Stimulated activated CD4-positive, alpha-beta T cell treated with anti-CD3 and anti-CD28 coated beads, TNF-alpha, amount 100 ng/mL, for 1 hour (primary cell): ENCODE data around the gene CYFIP2.
A peak's percentile ranks its signal among the peaks of the same experiment; 100 is the strongest.
"Not testable (repeated sequence)": the region's sequence is repeated elsewhere in the genome, so short reads cannot be mapped to it uniquely, and the experiment has no call there.

ENCODE experiments used
- DNase-seq, 3 donors: peaks; one replicate each; pipeline ENCODE4 v3.0.0-alpha.2; 2020; ENCODE audit warnings: low read depth in 3 of 3, low spot score in 1 of 3

The CYFIP2 gene

DNA sequence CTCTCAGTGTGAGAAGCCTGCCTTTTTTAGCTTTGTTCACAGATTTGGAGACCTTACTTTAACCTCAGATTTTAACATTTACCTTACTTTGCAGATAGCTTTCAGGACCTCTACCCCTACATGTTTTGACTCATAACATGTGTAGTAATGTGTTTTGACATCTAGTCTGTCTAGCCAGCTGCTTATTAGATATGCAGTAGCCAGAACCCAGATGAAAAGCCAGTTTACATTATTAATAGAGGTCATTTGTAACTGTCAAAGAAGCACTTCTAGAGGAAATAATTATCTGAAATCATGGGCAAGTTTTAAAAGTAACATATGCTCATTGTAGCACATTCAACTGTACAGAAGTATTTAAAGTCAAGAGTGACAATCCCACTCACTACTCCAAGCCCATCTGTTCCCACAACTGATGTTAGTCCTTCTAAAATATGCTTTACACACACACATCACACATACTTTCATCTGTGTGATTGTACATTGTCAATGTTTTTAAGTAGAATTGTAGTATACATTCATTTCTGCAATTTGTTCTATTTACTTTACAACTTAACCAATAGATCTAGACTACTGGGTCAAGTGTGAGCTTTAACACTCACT lies 122.3 kb downstream of the CYFIP2 start:
- no peak for DNase-seq

DNA sequence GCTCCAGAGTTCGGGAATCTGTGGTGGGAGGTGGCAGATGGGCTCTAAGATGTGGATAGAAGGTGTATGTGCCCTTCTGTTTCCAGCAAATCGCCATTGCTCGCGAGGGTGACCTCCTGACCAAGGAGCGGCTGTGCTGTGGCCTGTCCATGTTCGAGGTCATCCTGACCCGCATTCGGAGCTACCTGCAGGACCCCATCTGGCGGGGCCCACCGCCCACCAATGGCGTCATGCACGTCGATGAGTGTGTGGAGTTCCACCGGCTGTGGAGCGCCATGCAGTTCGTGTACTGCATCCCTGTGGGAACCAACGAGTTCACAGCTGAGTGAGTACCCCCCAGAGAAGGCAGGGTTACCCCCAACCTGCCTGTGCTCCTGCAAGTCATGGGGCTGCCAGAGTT lies 123.2 kb downstream of the CYFIP2 start:
- DNase-seq, result no peak

DNA sequence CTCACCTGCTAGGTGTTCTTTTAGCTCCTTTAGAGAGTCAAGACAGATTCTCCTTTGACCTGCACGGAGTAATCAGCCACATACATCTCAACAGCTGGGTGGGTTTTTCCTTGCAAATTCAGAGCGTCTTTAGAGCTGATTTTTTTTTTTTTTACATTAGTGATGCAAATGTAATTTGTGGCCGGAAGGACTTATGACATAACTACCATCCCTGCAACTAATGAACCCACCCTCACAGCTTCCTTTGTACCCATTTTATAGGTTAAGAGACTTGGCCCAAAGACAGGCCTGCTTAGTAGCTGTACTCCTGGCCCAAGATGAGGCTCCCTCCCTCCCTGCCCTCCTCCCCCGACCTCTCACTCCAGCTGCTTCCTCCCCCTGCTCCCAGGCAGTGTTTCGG lies 124.2 kb downstream of the CYFIP2 start:
- no peak for DNase-seq

DNA sequence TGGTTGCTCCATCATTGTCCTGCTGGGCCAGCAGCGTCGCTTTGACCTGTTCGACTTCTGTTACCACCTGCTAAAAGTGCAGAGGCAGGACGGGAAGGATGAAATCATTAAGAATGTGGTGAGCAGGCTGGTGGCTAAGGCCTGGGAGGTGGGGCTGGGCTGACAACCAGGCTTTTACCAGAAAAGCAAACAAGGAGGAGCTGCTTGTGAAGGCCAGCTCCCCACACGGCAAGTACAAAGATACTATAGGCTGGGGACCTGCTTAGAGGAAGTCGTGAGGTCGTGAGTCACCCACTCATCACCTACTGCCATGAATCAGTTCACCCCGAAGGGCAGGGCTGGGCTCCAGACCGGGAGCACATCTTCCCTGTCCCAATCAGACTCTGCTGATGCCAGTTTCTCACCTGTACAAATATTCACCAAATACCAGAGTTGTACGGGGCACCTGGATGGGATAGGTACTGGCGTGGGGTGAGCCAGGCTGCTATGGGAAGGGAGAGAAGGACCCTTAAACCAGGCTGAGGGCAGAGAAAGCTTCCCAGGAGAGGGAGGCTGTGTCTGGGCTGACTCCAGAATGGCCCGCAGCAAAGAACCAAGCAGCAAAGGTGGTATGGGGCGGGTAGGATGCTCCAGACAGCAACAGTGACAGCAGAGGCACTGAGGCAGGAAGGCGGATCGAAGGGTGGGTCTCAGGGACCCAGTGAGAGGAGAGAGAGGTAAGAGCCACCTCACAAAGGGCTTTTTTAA lies 124.8 kb downstream of the CYFIP2 start:
- peak in 2 of 3 donors; percentile 7 to 27 for DNase-seq

DNA sequence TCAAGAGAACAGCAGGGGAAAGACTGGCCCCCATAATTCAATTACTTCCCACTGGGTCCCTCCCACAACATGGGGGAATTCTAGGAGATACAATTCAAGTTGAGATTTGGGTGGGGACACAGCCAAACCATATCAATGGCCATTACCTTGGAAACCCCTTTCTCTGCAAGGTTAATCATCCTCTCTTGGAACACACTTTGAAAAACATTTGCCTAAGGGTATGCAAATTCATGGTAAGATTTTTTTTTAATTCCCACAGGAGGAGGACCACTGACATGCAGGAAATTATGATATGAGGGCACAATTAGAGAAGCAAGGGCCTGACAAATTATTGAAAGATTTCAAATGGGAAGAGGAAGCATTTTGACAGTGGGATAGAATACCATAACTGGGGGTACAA lies 132.4 kb downstream of the CYFIP2 start:
- no peak for DNase-seq

DNA sequence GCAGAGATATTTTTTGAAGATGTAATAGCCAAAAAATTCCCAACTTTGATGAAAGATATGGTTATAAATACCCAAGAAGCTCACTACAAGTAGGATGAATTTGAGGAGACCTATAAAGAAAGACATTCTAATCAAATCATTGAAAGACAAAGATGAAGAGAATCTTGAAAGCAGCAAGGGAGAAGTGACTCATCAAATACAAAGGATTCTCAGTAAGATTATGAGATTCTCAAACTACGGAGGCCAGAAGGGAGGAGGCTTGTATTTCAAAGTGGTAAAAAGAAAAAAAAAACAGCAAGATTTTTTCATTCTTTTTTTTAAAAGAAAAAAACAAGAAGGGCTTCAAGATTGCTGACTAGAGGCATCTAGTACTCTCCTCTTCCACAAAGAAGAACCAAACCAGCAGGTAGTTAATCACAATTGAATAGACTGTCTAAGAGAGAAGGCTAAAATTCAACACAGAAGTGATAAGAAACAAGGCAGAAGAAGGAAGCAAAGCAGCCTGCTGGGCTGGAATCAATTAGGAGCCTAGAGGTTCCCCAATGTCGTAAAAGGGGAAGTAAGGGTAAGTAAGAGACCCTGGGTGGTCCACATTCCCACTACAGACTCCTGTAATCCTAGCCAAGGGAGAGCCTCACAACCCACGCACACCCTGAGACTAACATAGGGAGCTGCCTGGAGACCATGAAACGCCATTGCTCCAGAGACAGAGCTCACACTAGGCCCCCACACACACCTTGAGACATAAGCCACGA lies 135.0 kb downstream of the CYFIP2 start:
- no peak for DNase-seq

DNA sequence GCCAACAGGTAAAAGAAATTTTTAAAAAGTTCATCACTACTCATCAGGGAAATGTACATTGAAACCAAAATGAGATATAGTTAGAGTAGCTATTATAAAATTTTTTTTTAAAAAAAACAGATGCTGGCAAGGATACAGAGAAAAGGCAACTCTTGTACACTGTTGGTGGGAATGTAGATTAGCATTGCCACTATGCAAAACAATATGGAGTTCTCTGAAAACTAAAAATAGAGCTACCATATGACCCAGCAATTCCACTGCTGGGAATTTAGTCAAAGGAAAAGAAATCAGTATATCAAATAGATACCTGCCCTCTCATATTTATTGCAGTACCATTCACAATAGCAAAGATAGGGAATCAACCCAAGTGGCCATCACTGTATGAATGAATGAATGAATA lies 149.9 kb downstream of the CYFIP2 start:
- no peak for DNase-seq

DNA sequence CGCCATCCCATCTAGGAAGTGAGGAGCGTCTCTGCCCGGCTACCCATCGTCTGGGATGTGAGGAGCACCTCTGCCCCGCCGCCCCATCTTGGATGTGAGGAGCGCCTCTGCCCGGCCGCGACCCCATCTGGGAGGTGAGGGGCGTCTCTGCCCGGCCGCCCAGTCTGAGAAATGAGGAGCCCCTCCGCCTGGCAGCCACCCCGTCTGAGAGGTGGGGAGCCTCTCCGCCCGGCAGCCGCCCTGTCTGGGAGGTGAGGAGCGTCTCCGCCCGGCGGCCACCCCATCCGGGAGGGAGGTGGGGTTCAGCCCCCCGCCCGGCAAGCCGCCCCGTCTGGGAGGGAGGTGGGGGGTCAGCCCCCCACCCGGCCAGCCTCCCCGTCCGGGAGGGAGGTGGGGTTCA lies 153.6 kb downstream of the CYFIP2 start:
- not testable (repeated sequence) for DNase-seq

DNA sequence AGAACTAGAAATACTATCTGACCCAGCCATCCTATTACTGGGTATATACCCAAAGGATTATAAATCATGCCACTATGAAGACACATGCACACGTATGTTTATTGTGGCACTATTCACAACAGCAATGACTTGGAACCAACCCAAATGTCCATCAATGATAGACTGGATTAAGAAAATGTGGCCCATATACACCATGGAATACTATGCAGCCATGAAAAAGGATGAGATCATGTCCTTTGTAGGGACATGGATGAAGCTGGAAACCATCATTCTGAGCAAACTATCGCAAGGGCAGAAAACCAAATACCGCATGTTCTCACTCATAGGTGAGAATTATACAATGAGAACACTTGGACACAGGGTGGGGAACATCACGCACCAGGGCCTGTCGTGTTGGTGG lies 164.0 kb downstream of the CYFIP2 start:
- not testable (repeated sequence) for DNase-seq

DNA sequence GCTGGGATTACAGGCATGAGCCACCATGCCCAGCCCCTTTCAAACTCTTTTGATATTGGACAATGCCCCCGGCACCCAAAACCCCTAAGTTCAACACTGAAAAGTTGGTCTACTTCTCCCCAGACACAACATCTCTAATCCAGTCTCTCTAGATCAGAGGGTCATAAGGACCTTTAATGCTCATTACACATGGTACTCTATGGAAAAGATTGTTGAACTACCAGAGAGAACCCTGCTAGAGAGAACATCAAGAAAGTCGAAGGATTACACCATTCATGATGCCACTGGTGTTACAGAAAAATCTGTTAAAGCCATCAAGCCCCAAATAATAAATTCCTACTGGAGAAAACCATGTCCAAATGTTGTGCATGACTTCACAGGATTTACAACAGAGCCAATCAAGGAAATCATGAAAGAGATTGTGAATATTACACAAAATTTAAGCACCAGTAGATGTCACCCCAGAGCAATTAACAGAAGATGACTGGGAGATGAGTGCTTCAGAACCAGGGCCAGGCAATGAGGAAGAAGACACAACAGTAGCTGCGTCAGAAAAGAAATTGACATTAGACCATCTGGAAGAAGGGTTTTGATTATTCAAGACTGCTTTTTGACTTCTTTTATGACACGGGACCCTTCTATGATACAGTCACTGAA lies 165.7 kb downstream of the CYFIP2 start:
- DNase-seq, result peak in 1 of 3 donors; percentile 11

DNA sequence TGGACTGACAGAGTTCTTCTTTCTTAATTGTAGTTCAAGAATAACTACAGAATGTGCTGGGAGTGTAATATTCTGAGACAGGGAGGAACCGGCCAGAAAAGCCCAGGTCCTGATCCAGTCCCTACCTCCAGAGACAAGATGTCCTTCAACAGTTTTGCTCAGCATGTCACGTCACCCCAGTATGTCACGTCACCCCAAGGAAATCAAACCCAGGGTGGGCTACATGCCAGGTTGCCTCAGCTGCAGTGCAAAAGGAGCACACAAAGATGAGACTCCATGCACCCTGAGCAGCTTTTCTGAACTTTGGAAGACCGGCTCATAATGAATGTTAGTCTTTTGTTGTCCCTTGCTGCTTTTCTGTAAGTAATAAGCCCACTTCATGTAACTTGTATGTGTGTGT lies 168.2 kb downstream of the CYFIP2 start:
- DNase-seq, result no peak

DNA sequence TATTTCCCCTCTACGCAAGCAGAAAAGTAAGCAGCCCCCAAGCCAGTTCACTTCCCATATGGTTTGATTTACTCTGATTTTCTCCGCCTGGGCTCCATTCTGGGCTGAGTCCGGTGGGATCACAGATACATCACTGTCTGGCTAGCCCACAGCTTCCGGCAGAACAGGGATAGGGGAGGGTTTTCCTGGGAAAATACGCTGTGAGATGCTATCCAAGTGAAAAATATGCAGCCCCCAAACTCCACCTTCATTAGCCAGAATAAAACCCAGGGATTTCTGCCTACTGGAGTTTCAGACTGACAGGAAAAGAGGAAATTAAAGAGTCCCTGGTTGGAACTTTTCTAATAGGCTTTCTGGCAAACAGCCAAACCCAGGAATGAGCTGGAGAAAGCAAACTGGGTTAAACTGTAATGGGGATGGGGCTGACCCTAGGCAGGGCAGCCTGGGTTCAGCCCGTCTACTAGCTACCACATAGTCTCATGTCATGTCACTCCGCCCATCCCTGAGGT lies 177.2 kb downstream of the CYFIP2 start:
- no peak for DNase-seq

DNA sequence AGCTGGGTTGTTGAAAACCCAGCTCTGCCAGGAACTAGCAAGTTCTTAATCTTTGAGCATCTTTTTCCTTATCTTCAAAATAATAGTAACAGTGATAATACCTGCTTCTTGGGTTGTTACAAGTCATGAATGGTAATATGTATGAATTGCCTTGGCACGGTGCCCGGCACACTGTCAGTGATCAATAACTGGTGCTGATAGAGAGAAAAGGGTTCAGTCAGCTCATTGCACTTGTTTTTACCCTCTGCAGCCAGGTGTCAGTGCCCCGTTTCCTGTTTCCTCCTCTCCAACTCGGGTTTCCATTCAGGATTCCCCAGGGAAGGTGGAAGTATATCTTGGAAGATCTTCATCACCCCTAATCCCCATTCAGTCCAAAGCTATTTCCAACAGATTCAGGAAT lies 178.3 kb downstream of the CYFIP2 start:
- no peak for DNase-seq
